Hepatocyte (in vitro differentiated cells): ENCODE measurements around the gene NKX3-2.

Experiments
- CTCF ChIP-seq: fragments of 200-600 bp; sonication (generic); IDR thresholded peaks from 2 replicates; pipeline ENCODE4 v1.5.1; 2016; ENCODE audit warnings: antibody characterized with exemption, mild to moderate bottlenecking; ENCODE audit not compliant: poor library complexity
- EZH2 ChIP-seq: fragments of 200-600 bp; sonication (generic); IDR thresholded peaks from 2 replicates; pipeline ENCODE4 v1.6.1; 2016; ENCODE audit warnings: antibody characterized with exemption, mild to moderate bottlenecking, borderline replicate concordance

- TF ChIP-seq CTCF (no peak), EZH2 (no peak)
Measured at GRCh38 chr4:13525606-13526281, 18.6 kb downstream of the NKX3-2 start.
